HS-27A (cell line): ENCODE results near the gene C1orf159.

ENCODE experiments used
- DNase-seq: peaks from one replicate; pipeline ENCODE4 v3.0.0-alpha.2; 2012; ENCODE audit warnings: low read depth, missing footprints

The C1orf159 gene

GRCh38 chr1:1092149-1092855 lies 23.6 kb downstream of the C1orf159 start:
- no peak for DNase-seq

GRCh38 chr1:1091344-1092148 lies 24.3 kb downstream of the C1orf159 start:
- no peak for DNase-seq

GRCh38 chr1:1090424-1091343 lies 25.2 kb downstream of the C1orf159 start:
- no peak for DNase-seq

GRCh38 chr1:1089731-1090423 lies 26.0 kb downstream of the C1orf159 start:
- no peak for DNase-seq

- no peak for DNase-seq
Observed at GRCh38 chr1:1088801-1089680, 26.8 kb downstream of the C1orf159 start.

GRCh38 chr1:1088029-1088800 lies 27.7 kb downstream of the C1orf159 start:
- DNase-seq, result no peak

- no peak for DNase-seq
Observed at GRCh38 chr1:1087351-1088028, 28.4 kb downstream of the C1orf159 start.

GRCh38 chr1:1086911-1087341 lies 29.0 kb downstream of the C1orf159 start:
- no peak for DNase-seq

GRCh38 chr1:1085911-1086841 lies 29.7 kb downstream of the C1orf159 start:
- no peak for DNase-seq

- DNase-seq, result no peak
Observed at GRCh38 chr1:1085171-1085841, 30.6 kb downstream of the C1orf159 start.

- DNase-seq, result no peak
Observed at GRCh38 chr1:1084372-1085170, 31.3 kb downstream of the C1orf159 start.

GRCh38 chr1:1083416-1084371 lies 32.2 kb downstream of the C1orf159 start:
- no peak for DNase-seq

GRCh38 chr1:1082776-1083415 lies 33.0 kb downstream of the C1orf159 start:
- DNase-seq, result no peak

GRCh38 chr1:1082239-1082775 lies 33.6 kb downstream of the C1orf159 start:
- no peak for DNase-seq
